Dermis microvascular lymphatic vessel endothelial cell (primary cell): ENCODE measurements around the gene ARHGAP42. TPM values are rescaled to one million over a fixed set of nuclear protein-coding genes. Genes with fewer than 3 reads are reported as not detected.

ENCODE experiments used
- DNase-seq, 2 donors: peaks; one replicate each; pipeline versions ENCODE4 v3.0.0 to v3.0.0-alpha.2; 2010; ENCODE audit warnings: low read depth in 2 of 2
- total RNA-seq: library from RNA; depleted of rRNA; stranded (reverse); fragments of >200 nt; gene quantifications from 2 replicates; pipeline ENCODE4 v1.2.1, GENCODE V29; 2014

The ARHGAP42 gene
- total RNA-seq, 1 donor from 2014 or later = 4.9 TPM

DNA sequence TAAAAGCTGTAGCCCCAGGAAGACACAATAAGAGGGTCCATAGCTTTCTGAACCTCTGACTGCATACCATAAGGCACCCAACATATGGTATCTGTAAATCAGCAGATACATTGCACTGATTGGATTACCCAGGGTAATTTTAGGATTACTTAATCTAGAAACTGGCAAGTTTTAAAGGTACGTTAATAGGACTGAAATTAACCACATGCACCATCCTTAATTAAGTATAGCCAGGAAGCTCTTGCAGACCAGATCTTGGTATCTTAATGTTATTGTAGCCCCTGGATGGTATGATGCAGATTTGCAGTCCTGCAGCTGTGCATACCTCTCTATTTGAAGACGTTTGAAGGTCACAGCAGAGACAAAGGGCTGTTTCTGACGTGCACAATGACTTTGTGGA is 72.8 kb downstream of the ARHGAP42 start:
- no peak for DNase-seq

DNA sequence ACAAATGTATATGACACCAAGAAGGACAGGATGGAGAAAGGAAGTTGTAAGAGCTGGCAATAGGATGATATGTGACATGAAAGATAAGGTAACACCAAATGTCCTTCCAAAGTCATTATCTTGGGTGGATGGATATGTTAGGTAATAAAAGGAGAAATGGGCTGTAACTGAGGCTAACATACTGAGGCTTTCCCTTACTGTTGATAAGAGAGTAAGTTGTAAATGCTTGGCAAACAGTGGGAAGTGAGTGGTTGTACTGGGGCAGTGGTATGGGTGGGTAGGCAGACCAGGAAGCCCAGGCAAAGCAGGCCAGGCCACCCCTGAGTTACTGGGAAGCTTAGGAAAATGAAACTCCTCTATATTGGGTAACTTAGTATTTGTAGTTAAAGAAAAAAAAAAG is 73.7 kb downstream of the ARHGAP42 start:
- no peak for DNase-seq

DNA sequence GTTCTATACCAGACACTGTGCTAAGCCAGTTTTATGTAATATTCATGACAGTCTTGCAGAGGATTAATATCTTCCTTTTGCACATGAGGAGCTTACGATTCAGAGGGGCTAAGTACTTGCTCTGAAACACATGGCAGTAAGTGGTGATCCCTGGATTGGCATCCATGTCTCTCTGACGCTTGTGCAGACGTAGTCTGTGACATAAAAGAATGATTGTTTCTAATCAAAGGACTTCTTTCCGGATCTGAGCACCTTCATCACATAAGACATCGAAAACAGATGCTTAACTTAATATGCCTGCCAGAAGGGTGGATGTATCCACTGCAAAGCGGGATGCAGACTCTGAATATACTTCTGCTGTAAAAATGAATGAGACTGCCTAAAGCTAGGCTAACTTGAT is 74.8 kb downstream of the ARHGAP42 start:
- no peak for DNase-seq

DNA sequence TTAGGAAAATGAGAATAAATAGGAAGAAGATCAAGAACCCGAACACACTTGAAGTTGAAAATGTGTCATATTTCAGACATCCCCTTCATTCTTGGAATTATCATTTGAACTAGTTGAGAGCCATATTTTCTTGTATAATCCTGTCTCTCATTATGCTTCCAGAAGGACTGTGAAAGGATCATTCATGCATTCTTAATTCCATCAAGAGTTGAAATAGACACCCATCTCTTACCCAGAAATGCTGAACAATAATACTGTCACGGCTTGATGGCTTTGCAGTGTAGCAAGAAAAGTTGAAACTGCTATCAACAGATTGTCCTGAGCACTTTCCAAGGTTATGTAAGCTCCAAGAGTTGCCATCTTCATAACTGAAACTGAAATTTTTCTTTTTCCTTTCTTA is 79.7 kb downstream of the ARHGAP42 start:
- DNase-seq = no peak

DNA sequence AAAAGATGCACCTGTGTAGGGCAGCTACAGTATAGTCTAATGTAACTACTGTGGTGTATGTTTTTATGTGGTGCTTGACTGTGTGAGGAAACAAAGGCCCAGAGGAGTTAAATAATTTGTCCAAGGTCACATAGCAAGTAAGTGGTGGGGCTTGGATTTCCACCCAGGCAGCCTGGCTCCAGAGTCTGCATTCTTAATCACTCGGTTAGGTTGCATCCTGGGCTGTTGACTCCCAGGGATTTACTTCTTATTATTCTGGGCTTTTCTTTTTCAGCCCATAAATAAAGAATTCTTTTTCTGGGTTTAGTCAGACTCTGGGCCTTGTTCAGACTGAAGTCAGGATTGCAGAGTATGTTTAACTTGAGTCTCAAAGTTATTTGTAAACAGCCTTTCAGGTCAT is 82.1 kb downstream of the ARHGAP42 start:
- DNase-seq = no peak

DNA sequence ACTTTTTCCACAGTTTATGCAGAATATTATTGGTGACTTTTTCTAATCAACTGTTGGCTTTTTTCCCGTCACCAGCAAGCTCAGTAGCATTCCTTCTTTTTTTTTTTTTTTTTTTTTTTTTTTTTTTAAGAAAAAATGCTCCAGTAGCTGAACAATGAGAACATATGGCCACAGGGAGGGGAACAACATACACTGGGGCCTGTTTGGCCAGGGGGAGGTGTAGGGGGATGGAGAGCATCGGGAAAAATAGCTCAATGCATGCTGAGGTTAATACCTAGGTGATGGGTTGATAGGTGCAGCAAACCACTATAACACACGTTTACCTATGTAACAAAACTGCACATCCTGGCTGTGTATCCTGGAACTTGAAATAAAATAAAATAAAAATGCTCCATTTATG is 82.5 kb downstream of the ARHGAP42 start:
- DNase-seq = no peak

DNA sequence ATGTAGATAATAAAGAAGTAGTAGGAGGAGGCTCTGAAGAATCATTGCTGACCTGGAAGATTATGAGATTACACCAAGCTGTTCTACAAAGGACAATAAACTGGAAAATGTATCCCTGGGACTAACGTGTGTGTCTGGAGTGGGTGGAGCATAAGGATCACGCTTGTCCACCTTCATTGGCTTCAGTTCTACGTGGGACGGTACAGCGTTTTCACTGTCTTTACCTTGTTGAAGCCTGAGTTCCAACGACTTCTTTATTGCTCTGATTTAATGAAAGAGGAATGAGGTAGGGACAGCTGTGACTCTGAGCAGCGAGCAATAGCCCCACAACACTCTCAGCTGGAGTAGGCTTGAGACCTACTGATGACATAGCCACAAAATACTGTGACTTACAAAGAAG is 87.0 kb downstream of the ARHGAP42 start:
- no peak for DNase-seq

DNA sequence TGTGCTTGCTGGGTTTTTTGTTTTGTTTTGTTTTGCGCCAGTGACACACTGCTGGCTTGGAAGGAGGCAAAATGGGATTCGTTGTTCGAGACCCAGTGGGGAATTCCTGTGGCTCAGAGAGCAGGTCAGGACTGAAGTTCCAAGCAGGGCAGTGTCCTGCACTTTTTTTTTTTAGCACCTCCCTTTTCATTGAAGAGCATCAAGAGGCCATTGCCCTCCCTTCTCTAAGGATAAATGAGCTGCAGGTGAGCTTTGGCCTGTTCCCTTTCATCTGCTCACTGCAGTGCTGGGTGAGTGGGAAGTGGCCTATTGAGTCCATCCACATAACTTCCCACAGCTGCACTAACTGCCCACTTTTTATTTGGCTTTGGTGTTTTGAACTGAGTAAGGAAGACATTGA is 87.8 kb downstream of the ARHGAP42 start:
- DNase-seq = no peak

DNA sequence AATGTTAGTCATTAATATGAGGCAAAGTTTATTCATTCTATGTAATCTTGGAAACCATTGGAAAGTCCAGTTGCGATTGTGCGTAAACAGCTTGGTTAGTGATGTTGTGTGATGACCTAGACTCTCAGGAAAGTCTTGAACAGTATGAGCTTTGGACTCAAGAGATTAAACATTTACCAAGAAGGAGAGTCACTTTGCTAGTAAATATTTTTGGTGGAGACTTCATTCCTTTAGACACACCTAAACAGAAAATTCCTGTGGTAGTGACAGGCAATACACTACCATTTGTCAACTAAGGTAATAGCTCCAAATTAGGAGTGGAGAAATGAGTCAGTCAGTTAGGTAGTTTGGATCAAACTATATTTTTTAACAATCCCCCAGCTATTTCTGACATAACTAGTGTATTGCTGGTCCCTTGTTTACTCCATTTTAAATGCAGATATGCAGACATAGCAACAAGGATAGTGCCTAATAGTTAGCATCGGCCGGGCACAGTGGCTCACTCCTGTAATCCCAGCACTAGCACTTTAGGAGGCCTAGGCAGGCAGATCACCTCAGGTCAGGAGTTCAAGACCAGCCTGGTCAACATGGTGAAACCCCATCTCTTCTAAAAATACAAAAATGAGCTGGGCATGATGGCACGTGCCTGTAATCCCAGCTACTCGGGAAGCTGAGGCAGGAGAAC is 89.3 kb downstream of the ARHGAP42 start:
- peak in 1 of 2 donors; percentile 21 for DNase-seq

DNA sequence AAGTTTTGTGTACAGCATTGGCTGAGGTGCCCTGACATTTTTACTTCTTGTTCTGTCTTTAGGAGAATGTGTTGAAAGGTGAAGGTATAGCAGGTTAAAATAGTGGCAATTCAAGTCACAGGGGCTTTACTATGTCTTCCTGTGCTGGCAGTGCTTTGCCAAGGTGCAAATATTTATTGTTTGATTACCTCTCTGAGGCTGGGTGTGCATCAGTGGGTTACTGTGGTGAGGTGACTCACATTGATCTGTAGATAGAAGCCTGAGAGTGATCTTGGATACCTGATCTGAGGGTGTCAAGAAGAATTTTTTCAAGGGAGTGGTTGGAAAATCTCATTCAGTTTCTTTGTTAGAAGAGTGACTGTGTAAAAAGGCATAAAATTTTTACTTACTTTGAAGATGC is 90.0 kb downstream of the ARHGAP42 start:
- no peak for DNase-seq

DNA sequence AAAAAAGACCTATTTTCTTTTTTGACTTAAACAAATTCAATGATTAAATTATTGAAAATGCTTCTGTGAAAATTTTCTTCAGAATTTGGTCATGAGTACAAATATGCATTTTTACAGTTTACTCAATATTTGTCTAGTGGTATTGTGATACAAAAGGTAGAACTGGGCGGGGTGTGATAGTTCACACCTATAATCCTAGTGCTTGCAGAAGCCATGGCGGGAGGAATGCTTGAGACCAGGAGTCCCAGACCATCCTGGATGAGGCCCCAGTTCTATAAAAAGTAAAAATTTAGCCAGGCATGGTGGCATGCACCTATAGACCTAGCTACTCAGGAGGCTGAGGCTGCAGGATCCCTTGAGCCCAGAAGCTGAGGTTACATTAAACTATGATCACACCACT is 90.6 kb downstream of the ARHGAP42 start:
- DNase-seq = no peak

DNA sequence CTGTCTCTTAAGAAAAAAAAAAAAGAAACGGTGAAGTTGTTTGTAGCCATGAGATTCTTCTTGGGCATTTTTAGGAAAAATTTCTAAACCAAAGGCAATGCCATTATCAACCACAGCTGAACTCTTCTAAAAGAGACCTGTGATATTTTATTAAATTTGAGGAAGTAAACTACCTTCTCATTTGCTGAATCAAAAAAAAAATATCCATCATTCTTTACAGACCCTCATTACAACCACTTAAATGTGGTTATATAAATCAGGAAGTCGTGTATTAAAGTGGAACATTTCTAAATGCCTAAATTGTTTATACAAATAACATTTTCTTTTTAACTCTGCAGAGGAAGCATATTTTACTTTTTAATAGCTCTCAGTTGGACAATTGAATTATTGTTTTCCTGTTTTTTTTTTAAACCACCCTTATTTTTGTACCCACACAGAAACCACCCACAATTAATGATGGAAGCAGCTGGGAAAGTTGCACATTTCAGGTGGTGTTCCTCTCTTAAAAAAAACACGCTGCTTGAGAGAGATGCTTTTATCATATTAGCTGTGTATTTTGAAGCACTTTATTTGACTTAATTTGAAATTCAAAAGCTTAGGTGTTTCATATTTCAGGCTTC is 91.2 kb downstream of the ARHGAP42 start:
- DNase-seq = no peak

DNA sequence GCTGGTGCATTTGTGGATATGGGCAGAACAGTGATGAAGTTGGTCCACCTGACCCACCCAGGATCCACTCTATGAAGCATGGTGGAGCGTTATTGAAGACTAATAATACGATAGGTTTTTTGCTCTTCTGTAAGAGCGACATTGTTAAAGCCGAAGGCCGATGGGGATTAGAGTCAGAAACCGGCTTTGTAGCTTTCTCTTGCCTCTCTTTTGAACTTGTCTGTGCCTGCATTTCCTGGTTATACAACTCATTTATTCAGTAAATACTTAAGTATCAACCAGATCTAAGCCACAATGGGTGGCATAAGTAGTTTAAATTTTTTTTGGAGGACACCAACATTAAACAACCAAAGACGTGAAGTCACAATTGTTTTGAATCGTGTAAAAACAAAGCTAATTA is 93.4 kb downstream of the ARHGAP42 start:
- no peak for DNase-seq

DNA sequence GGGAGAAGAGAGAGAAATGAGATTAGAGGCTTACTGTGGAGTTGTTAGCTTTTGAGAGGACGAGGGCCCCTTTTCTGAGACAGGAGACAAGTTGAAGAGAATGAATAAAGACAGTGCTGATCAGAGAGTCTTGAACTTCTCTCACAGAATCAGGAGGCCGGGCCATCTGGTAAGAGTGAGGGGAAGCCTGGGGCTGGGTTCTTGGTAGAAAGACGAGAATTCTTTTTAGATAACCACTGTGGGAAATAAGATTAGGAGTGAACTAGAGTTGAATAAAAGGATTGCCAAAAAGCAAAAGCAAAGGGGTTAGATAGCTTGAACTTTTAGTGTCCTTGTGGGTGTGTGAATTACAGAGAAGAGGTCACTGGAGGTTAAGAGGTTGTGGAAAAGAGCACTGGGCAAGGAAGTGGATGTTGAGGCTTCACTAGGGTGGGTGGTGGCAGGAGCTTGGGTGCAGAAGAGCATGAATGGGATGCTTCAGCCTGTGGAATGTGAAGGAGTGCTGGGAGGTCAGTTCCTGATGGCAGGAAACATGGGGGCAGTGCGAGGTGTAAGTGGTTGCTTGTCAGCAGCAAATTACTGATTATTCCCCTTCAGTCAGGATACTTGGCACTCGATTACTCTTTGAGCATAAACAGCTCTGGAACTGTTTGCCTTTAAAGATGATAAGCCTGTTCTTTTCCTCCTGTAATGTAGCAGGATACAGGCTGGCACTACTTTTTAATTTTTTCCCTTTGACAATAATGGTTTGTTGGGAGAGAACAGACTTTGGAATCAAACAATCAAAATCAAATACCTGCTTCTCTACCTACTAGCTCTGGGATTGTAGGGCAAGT is 98.3 kb downstream of the ARHGAP42 start:
- peak in 1 of 2 donors; percentile 5 for DNase-seq

DNA sequence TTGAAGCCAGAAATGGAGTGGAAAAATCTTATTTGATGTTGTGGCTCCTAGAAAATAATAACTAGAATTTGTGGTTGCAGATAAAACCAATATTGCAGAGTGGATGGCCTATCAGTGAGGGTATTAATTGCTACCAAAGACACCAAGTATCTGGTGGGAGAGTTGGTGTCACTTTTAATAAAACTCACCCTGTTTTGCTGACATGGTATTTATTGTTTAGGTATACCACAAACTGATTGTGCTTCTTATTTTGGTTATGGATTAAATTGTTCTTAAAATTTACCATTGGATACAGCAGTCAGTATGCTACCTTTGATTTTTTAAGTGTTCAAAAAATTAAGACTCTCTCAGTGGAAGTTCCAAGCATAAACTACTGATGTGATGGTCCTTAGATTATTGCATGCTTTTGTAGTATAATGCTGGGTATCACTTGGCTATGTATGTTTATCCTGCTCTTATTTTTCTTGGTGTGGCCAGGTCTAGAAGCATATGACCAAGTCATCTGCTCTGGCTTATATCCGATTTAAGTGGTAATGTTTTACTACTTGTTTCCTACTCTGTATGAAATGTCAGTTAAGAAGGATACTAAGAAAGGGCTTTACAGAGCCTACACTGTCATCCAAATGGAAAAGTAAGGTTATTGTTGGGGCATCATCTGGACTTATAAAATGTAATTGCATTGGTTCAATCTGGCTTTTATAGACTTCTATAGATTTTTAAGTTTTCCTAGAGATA is 101.6 kb downstream of the ARHGAP42 start:
- DNase-seq = no peak

DNA sequence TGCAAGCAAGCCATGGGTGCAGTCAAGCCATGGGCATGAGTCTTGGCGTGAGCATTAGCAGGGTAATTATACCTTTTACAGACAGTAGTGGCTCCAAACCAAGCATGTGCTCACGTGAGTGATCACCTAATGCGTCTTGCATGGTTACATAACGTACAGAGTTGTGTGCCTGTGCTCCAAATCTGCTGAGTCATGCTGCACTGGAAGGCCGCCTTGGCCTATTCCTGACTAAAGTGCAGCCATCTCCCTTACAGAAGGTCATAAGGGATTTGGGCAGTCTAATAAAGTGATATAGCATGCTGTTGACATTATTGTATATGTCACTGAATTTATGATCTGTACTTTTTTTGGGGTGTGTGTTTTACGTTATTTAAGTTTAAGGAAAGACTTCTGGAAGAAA is 102.4 kb downstream of the ARHGAP42 start:
- no peak for DNase-seq

DNA sequence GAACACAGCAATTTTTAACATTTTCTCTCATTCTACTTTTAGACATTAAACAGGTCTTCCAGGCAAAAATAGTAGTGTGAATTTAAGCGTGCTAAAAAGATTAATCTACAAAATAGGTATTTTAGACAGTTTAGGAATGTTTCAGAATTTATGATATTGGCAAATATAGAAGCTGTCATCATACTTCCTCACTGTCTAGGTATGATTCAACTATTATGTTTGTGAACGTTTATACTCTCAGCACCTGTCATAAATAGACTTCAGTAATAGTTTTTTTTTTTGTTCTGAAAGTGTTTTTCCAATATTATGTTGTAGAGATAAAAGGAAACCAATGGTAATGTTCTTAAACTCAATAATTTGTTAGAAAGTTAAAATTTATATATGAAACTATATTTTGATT is 103.0 kb downstream of the ARHGAP42 start:
- DNase-seq = peak; percentile 16 to 41

DNA sequence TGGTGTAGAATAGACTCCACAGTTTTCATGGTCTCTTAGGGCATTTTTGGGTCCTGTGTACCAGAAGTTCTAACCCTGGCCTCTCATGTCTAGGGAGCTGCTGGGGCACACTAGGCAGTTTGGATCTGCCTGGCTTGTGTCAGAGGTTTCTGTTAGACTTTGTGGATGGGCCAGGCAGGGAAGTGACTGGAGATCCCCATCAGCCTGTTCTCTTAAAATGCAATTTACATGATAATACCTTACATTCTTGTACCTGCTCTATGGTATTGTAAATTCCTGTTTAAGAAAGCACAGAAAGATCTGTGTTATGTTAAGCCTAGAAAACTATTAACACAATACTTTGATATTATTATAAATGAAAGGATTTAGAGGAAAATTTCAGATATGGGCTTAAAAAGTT is 104.0 kb downstream of the ARHGAP42 start:
- no peak for DNase-seq

DNA sequence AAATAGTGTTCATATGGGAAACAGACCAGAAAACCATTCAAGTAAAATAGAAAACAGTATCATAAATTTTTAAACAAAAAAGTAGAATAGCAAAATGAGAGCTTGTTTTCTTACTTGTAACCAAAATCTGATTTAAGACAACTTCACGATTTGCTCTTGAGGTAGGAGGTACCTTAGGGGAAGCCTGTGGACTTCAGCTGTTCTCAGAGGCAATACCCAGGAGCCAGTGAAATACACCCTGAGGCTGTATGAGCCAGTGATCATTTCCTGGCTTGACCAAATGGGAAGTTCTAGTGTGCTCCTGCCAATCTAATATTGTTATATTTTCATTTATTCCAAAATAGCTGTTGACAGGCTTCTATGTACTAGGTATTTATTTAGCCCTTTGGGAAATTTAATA is 104.8 kb downstream of the ARHGAP42 start:
- peak; percentile 9 to 60 for DNase-seq

DNA sequence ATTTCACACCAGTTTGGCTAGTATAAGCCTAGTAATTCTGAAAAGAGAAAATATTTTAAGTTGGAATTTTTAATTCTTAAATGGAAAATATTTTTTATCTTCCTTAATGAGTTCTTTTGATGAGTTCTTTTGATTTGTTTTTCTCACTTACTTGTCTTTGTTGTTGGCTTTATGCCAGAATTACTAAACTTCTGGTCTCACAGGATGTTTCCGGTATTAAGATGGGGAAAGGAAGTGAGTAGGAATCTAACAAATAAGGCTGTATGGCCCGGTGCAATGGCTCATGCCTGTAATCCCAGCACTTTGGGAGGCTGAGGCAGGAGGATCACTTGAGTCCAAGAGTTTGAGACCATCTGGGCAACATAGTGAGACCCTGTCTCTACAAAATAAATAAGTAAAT is 106.4 kb downstream of the ARHGAP42 start:
- peak; percentile 17 to 75 for DNase-seq

DNA sequence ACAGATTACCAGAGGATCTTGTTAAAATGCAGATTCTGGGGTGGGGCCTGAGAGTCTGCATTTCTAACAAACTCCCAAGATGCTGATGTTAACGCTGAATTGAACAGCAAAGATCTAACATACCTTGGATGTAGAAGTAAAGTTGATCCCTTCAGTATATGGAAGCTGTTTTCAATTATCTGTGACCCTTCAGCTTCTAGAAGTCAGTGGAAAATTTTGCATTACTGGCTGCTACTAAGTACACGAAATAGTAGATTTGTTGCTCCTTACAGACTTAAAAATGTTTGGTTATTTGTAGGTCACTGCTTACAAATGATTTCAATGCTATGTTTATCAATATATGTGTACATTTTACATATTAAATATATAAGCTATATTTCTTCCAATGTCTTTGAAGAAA is 107.4 kb downstream of the ARHGAP42 start:
- DNase-seq = no peak

DNA sequence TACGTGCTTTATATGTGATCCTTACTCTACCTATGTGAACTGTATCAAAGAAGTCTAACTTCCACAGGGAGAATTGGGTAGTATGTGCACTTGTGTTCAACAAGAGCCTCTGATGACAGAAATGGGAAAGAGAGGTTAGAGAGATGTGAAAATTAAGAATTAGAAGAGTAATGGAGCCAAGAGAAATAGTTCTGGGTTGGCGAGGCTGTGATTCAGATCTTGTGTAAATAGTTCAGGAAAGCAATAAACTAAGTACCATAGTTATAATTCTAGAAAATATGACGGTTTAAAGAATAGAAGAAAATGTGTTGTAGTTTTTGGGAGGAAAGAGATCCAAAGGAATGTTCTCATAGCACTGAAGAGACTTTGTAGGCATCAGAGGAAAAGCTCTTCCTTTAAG is 112.4 kb downstream of the ARHGAP42 start:
- no peak for DNase-seq
